Posterior cingulate gyrus (tissue), 11 donors: ENCODE measurements around the gene RELN.

Experiments used
- DNase-seq, 10 donors: peaks; one replicate each; pipeline versions ENCODE4 v3.0.0 to v3.0.0-alpha.2; 2020 to 2021; ENCODE audit warnings: mixed read lengths in 3 of 10
- intact Hi-C: fragments of 100-400 bp; cut with DNase I; formaldehyde crosslinking; loops from one replicate; pipeline ENCODE4 v1.15.1; 2023

RELN gene

GRCh38 chr7:103991406-103991805 is 1.9 kb upstream of the RELN start:
- intact Hi-C loops, result no loop called here
- DNase-seq, result no peak

GRCh38 chr7:103990991-103991390 is 1.5 kb upstream of the RELN start:
- no peak for DNase-seq
- intact Hi-C loops, result no loop called here

GRCh38 chr7:103989785-103990767 is 618 bp upstream of the RELN start:
- DNase-seq, result peak in 3 of 10 donors; percentile 25 to 85 (median 63)
- intact Hi-C loops, result no loop called here

GRCh38 chr7:103988468-103989199 is 824 bp downstream of the RELN start:
- intact Hi-C loops, result no loop called here
- DNase-seq, result peak in 1 of 10 donors; percentile 59

GRCh38 chr7:103987451-103987850 is 2.0 kb downstream of the RELN start:
- no peak for DNase-seq
- intact Hi-C loops, result no loop called here

GRCh38 chr7:103985565-103986126 is 3.8 kb downstream of the RELN start:
- intact Hi-C loops, result no loop called here
- DNase-seq, result no peak

- intact Hi-C loops, result no loop called here
- no peak for DNase-seq
Observed at GRCh38 chr7:103984050-103984449, 5.4 kb downstream of the RELN start.

GRCh38 chr7:103983201-103983977 is 6.1 kb downstream of the RELN start:
- DNase-seq, result no peak
- intact Hi-C loops, result no loop called here

GRCh38 chr7:103981003-103981423 is 8.4 kb downstream of the RELN start:
- intact Hi-C loops, result no loop called here
- no peak for DNase-seq

- intact Hi-C loops, result no loop called here
- no peak for DNase-seq
Observed at GRCh38 chr7:103972779-103973434, 16.6 kb downstream of the RELN start.

- intact Hi-C loops, result no loop called here
- no peak for DNase-seq
Observed at GRCh38 chr7:103967401-103967800, 22.1 kb downstream of the RELN start.

- intact Hi-C loops, result no loop called here
- DNase-seq, result no peak
Observed at GRCh38 chr7:103966593-103967277, 22.7 kb downstream of the RELN start.

GRCh38 chr7:103964269-103964668 is 25.2 kb downstream of the RELN start:
- intact Hi-C loops, result no loop called here

GRCh38 chr7:103962070-103962469 is 27.4 kb downstream of the RELN start:
- DNase-seq, result no peak
- intact Hi-C loops, result no loop called here

More at GRCh38 chr7:103964269-103964668, 25.2 kb downstream of the RELN start:
- DNase-seq, result no peak

- intact Hi-C loops, result no loop called here
- DNase-seq, result no peak
Observed at GRCh38 chr7:103958284-103958818, 31.1 kb downstream of the RELN start.

GRCh38 chr7:103955985-103956384 is 33.5 kb downstream of the RELN start:
- no peak for DNase-seq
- intact Hi-C loops, result no loop called here

GRCh38 chr7:103952408-103952807 is 37.0 kb downstream of the RELN start:
- no peak for DNase-seq
- intact Hi-C loops, result no loop called here

GRCh38 chr7:103951311-103951710 is 38.1 kb downstream of the RELN start:
- intact Hi-C loops, result no loop called here
- DNase-seq, result no peak

- intact Hi-C loops, result loop anchor here (10.0 kb wide), 1 partner anchor 65 kb away; no protein-coding TSS in a partner anchor
Observed at GRCh38 chr7:103949374-103949773, 40.1 kb downstream of the RELN start.

More at GRCh38 chr7:103949374-103949773, 40.1 kb downstream of the RELN start:
- DNase-seq, result no peak
